ENCODE measurements around the gene MED13L.

Gene MED13L

DNA sequence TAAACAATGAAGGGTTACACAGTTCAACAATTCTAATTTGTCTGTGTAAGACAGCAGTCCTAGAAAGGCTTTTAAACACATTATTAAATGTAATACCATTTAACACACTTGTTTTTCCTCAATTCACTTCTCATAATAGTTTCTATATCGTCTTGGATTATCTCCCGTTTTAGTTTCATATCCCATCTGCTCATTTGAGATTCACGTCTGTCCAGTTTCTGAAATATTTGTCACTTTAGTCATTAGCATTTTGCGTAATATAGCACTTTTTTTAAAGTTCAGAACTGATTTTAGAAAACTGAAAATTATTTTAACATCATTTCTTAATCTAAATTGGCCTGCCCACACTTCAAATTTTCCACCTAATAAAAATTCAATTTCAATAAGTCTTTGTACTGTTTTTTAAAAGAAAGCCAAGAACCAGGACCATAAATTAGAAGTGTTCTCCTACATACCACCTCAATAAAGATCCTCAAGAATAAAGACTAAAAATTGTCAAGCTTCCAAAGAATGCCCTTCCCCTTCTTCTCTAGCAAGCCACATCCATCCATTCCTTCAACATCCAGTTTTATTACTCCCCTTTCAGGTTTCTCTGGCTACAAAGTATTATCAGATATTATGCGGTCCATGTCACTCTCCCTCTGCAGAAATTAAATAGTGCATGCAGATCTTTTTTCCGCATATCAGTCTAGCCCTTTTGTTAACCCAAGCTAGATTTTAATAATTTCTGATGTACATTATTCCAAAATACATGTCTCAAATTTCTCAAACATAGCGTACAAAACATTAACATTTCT, 11.9 kb downstream of the MED13L start:
- no peak overlapping the region for H3K27ac ChIP-seq
- TF ChIP-seq ZFX (IDR thresholded peaks at IDR 0.05; ENCODE audit: borderline replicate concordance), result no peak
- TF ChIP-seq, protein P1, sequence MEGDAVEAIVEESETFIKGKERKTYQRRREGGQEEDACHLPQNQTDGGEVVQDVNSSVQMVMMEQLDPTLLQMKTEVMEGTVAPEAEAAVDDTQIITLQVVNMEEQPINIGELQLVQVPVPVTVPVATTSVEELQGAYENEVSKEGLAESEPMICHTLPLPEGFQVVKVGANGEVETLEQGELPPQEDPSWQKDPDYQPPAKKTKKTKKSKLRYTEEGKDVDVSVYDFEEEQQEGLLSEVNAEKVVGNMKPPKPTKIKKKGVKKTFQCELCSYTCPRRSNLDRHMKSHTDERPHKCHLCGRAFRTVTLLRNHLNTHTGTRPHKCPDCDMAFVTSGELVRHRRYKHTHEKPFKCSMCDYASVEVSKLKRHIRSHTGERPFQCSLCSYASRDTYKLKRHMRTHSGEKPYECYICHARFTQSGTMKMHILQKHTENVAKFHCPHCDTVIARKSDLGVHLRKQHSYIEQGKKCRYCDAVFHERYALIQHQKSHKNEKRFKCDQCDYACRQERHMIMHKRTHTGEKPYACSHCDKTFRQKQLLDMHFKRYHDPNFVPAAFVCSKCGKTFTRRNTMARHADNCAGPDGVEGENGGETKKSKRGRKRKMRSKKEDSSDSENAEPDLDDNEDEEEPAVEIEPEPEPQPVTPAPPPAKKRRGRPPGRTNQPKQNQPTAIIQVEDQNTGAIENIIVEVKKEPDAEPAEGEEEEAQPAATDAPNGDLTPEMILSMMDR (IDR thresholded peaks at IDR 0.05), result no peak

DNA sequence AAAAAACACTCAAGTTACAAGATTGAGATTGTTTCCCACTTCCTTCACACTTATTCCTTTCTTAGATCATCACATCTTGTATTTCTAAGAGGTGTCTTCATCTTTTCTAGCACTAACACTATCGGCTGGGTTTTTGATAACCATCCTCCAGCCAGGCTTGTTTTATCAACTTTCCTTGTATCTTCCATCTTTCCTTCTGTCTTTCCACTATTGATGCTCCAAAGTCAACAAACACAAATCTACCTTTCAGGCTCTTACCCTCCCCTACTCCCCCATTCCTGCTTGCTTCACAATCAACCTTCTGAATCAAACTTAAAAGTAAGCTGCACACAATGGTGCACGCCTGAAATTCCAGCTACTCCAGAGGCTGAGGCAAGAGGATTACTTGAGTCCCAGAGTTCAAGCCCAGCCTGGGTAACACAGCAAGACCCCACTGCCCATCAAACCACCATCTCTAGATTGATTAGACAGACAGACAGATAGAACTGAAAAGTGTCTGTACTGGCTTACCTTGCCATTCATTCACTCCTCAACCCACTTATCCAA, 12.9 kb downstream of the MED13L start:
- H3K27ac ChIP-seq, result no peak overlapping the region
- TF ChIP-seq, protein P1 (IDR thresholded peaks at IDR 0.05), result no peak
- TF ChIP-seq ZFX (IDR thresholded peaks at IDR 0.05; ENCODE audit: borderline replicate concordance), result no peak

DNA sequence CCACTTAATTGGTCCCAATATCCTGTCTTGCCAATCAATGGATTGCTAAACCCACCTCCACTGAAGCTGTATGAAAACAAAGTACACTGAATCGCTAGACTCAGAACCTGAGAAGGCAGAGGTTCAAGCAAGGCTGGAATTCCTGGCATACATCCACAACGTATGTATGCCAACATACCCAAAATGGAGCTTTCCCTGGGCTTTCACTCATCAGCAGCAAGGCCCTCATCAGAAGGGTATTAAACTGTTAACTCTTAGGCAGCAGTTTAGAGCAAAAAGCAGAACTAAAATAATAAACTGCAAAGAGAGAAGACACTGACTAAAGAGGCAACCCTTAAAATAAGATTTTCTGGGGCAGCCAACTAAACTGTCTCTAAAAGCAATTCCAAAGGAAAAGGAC, 13.6 kb downstream of the MED13L start:
- TF ChIP-seq, protein P1 (IDR thresholded peaks at IDR 0.05), result no peak
- TF ChIP-seq ZFX (IDR thresholded peaks at IDR 0.05; ENCODE audit: borderline replicate concordance), result no peak
- no peak overlapping the region for H3K27ac ChIP-seq

DNA sequence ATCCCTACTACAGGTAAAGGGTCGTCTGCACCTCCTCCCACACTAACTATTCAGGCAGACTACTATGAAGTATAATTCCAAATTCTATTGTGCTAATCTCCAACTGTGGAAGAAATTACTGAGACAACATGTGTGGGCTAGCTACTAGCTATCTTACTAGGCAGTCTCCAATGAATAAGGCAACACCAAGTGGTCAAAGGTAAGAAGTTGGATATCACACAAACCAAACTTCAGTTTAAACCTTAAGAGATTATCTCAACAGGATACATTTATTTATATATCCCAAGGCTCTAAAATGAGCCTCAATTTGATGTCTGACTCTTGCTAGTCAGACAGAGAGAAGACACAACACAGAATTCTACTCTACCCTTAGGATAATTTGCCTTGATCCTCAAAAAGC, 14.1 kb downstream of the MED13L start:
- TF ChIP-seq, protein P1 (IDR thresholded peaks at IDR 0.05), result no peak
- TF ChIP-seq ZFX (IDR thresholded peaks at IDR 0.05; ENCODE audit: borderline replicate concordance), result no peak
- H3K27ac ChIP-seq, result no peak overlapping the region

DNA sequence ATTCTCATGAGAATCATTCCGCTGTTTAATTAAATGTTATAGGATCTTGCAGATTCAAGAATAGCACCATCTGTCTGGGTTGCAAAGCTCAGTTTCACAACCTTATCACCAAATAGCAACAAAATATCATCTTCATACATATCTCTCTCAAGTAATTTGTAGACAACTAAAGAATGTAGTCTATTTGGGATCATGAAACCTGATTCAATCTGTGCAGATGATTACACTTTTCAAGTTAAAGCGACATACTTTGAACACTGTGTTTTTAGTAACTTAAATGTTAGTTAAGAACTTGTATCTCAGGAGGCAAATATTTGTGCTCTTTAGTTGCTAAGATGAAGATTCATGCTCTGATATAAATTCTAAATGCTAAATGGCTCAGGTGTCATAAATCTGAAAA, 14.8 kb downstream of the MED13L start:
- no peak overlapping the region for H3K27ac ChIP-seq
- TF ChIP-seq, protein P1 (IDR thresholded peaks at IDR 0.05), result no peak
- no peak for TF ChIP-seq ZFX (IDR thresholded peaks at IDR 0.05; ENCODE audit: borderline replicate concordance)

DNA sequence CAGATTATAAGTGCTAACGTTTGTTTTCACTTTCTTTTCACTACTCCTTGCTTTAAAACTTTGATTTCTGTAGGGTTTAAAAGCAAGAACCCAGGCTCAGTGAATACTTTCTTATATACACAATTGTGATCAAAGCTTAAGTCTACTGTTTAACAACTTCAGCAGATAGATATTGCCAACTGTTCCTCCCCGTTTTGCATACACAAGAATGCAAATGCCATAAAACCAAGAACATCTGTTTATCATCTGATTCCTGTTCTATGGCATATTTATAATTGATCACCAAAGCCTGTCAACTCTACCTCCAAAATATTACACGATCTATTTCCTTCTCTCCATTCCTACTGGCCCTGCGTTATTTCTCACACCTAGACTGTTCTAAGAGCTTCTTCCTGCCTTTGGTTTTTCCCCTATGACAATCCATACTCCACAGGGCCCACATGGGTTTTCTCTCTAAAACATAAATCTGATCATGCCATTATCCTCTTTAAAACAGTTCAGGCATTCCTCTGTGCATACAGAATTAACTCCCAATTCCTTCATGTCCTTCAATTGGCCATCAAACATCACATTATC, 15.9 kb downstream of the MED13L start:
- TF ChIP-seq ZFX (IDR thresholded peaks at IDR 0.05; ENCODE audit: borderline replicate concordance), result no peak
- TF ChIP-seq, protein P1 (IDR thresholded peaks at IDR 0.05), result no peak
- no peak overlapping the region for H3K27ac ChIP-seq

All from 22Rv1 (cell line).